ENCODE data around the gene PRMT2. TPM values are rescaled to one million over a fixed set of nuclear protein-coding genes. Genes with fewer than 3 reads are reported as not detected.

PRMT2 gene
- polyA plus RNA-seq, 1 experiment: 241 TPM

DNA sequence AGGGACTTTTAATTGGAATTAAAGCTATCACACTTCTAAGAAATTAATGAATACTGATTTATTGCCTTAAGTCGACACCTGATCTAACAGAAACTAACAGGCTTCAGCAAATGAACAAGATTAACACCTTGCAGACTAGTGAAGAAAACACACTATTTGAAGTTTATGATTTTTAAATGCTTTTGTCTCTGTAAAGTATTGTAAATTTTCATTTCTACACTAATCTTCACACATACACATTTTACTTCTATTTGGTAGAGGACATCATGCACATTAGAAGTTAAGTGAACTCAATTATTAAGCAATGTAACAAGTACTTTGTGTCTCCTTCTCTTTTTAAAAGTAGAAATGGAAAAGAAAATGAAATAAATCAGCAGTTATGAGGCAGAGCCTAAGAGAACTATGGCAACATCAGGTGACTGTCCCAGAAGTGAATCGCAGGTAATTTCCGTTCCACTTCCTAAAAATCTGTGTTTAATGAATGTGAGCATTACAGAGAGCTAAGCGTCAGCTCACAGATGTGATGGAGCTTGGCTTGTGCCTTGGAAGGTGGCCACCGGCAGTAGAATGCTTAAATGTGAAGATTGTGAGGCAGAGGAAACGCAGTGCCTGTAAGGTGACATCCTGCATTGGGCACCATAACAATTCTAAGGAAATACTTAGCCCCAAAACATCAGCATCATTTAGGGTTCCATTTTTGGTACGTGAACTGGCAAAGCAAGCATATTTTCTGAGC lies 1.2 kb downstream of the PRMT2 start:
- ChIA-PET POLR2A (no interaction called here), CTCF (interaction anchor here (1.1 to 2.1 kb wide), 5 partner anchors 10 to 494 kb away, joined by 3 to 8 read pairs (median 6); no protein-coding TSS in a partner anchor)
- no peaks in the 10 kb centered on the region for H3K27me3 ChIP-seq (ENCODE audit: control insufficient read depth, insufficient read depth, low read length)
- peaks cover 4% of the 10 kb centered on the region for H3K36me3 ChIP-seq (ENCODE audit: control insufficient read depth, insufficient read depth, low read length)
- no peak for DNase-seq (ENCODE audit: low read depth)
- TF ChIP-seq, protein P1, sequence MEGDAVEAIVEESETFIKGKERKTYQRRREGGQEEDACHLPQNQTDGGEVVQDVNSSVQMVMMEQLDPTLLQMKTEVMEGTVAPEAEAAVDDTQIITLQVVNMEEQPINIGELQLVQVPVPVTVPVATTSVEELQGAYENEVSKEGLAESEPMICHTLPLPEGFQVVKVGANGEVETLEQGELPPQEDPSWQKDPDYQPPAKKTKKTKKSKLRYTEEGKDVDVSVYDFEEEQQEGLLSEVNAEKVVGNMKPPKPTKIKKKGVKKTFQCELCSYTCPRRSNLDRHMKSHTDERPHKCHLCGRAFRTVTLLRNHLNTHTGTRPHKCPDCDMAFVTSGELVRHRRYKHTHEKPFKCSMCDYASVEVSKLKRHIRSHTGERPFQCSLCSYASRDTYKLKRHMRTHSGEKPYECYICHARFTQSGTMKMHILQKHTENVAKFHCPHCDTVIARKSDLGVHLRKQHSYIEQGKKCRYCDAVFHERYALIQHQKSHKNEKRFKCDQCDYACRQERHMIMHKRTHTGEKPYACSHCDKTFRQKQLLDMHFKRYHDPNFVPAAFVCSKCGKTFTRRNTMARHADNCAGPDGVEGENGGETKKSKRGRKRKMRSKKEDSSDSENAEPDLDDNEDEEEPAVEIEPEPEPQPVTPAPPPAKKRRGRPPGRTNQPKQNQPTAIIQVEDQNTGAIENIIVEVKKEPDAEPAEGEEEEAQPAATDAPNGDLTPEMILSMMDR (IDR thresholded peaks at IDR 0.05; ENCODE audit: insufficient read depth, low read depth, low read length): no peak
- peak overlapping the region; percentile 80 for H3K4me3 ChIP-seq (ENCODE audit: low read depth, low read length)

DNA sequence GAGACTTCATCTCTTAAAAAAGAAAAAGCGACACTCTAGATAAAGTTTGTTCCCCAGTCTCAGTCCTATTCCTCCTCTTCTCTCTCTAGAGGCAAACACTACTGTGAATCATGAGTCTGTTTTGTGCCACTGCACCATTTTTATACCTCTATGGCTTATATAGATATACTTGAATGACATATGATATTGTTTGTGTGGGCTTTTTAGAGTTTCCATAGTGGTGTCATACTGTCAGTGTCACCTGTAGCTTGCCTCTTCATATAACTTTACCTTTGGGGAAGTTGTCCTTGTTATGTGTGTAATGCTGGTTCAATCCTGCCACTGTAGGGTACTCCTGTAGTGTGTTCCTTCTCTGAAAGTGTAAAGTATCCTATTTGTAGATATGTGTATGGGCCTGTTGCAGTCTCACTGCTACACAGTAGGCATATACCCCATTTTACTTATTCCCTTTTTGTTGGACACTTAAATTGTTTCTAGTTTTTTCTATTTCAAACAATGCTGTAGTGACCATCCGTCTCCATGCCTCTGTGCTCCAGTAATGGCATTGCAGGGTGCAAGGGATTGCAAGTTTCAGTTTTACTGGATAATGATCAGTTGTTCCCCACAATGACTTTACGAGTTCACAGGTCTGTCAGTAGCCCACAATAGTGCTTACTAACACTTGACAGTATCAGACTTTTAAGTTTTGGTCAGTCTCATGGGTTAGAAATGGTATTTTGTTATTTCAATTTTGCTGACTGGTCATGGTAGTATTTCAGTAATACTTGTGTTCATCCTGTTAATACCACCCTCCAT lies 2.7 kb downstream of the PRMT2 start:
- TF ChIP-seq, protein P1 (IDR thresholded peaks at IDR 0.05; ENCODE audit: insufficient read depth, low read depth, low read length): no peak
- Histone ChIP-seq H3K36me3 (ENCODE audit: control insufficient read depth, insufficient read depth, low read length) (peaks cover 10% of the 10 kb centered on the region), H3K27me3 (ENCODE audit: control insufficient read depth, insufficient read depth, low read length) (no peaks in the 10 kb centered on the region), H3K4me3 (ENCODE audit: low read depth, low read length) (no peak overlapping the region)
- no peak for DNase-seq (ENCODE audit: low read depth)
- ChIA-PET POLR2A (no interaction called here), CTCF (interaction anchor here (1.6 kb wide), 1 partner anchor 495 kb away, joined by 8 read pairs; no protein-coding TSS in a partner anchor)

DNA sequence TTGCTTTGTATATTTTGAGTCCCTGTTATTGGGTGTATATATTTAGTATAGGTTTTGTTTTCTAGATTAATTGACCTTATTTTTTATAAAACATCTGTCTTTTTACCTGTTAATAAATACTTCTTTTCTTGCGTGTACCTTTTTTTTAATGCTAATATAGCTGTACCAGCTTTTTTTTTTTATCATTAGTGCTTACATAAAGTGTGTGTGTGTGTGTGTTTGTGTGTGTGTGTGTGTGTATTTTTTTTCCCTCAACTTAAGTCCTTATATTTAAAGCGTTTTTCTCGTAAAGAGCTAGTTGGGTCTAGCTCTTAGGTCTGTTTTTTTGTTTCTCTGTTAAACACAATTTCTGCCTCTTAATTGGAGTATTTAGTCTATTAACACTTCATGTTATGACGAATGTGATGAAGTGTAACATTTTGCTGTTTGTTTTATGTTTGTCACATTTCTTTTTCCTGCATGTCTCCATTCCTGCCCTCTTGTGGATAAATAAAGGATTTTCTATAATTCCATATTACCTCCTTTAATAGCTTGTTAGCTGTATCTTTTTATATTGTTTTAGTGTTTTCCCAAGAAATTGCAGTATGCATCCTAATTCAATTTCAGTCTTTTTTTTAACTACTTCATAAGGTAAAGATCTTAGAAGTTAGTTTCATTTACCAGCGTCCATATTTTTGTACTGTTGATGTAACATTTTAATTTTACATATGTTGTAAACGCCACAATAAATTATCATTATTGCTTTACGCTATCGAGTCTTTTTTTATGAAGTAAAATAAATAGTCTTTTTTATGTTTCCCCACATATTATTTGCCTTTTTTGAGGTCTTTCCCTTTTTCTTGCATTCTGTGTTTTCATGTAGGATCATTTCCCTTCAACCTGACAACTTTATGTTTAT lies 4.3 kb downstream of the PRMT2 start:
- no peaks in the 10 kb centered on the region for H3K27me3 ChIP-seq (ENCODE audit: control insufficient read depth, insufficient read depth, low read length)
- ChIA-PET POLR2A (no interaction called here), CTCF (interaction anchor here (0.6 to 1.5 kb wide), 6 partner anchors 8 to 1662 kb away, joined by 3 to 6 read pairs (median 3); no protein-coding TSS in a partner anchor)
- peaks cover 18% of the 10 kb centered on the region for H3K36me3 ChIP-seq (ENCODE audit: control insufficient read depth, insufficient read depth, low read length)
- no peak for DNase-seq (ENCODE audit: low read depth)
- TF ChIP-seq, protein P1 (IDR thresholded peaks at IDR 0.05; ENCODE audit: insufficient read depth, low read depth, low read length): peak; percentile 40
- H3K4me3 ChIP-seq (ENCODE audit: low read depth, low read length): no peak overlapping the region

DNA sequence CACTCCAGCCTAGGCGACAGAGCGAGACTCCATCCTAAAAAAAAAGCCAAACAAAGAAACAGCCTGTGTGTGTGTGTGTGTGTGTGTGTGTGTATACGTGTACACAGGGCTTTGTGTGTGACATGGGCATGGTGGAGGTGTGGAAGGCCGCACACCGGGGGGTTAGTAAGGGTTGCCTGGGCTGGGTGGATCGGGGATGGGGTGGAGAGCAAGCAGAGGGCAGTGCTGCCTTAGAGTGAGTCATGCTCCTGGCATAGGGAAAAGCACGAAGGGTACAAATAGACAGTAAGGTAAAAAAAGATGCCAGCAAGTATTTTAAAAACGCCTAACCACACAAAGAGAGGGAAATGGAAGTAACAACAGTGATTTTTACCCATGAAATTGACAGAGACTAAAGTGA lies 6.2 kb downstream of the PRMT2 start:
- CTCF ChIA-PET: interaction anchor here (0.7 kb wide), 1 partner anchor 21 kb away, joined by 3 read pairs; no protein-coding TSS in a partner anchor

More for the DNA sequence above, 6.2 kb downstream of the PRMT2 start:
- Histone ChIP-seq H3K4me3 (ENCODE audit: low read depth, low read length) (no peak overlapping the region), H3K36me3 (ENCODE audit: control insufficient read depth, insufficient read depth, low read length) (peaks cover 21% of the 10 kb centered on the region), H3K27me3 (ENCODE audit: control insufficient read depth, insufficient read depth, low read length) (no peaks in the 10 kb centered on the region)
- no peak for DNase-seq (ENCODE audit: low read depth)
- POLR2A ChIA-PET: no interaction called here
- TF ChIP-seq, protein P1 (IDR thresholded peaks at IDR 0.05; ENCODE audit: insufficient read depth, low read depth, low read length): no peak
